MM.1S (cell line): ENCODE measurements around the gene PAX8.

Source experiments
- DNase-seq: peaks from one replicate; pipeline ENCODE4 v3.0.0-alpha.2; 2015
- H2AFZ ChIP-seq: fragments of 300-600 bp; sonication (generic); 2 replicates; pipeline ENCODE4 v1.6.0; 2016; ENCODE audit warnings: antibody characterized with exemption, low read length
- H3F3A ChIP-seq: fragments of 300-600 bp; sonication (generic); 2 replicates; pipeline ENCODE4 v1.6.1; 2016; ENCODE audit warnings: mild to moderate bottlenecking, antibody characterized with exemption, low read length, moderate library complexity, mixed read lengths; ENCODE audit not compliant: insufficient read depth
- H3K27ac ChIP-seq: fragments of 300-600 bp; sonication (generic); 2 replicates; pipeline ENCODE4 v1.5.1; 2016; ENCODE audit warnings: mild to moderate bottlenecking, low read length
- H3K27me3 ChIP-seq: fragments of 300-600 bp; sonication (generic); replicated peaks from 2 replicates; pipeline ENCODE4 v1.6.0; 2016; ENCODE audit warnings: low read length; ENCODE audit not compliant: insufficient read depth
- H3K36me3 ChIP-seq: fragments of 300-600 bp; sonication (generic); replicated peaks from 2 replicates; pipeline ENCODE4 v1.6.1; 2016; ENCODE audit warnings: mild to moderate bottlenecking, low read length, mixed read lengths; ENCODE audit not compliant: insufficient read depth
- H3K4me1 ChIP-seq: fragments of 300-600 bp; sonication (generic); 2 replicates; pipeline ENCODE4 v1.6.1; 2016; ENCODE audit warnings: low read length, mixed read lengths
- H3K4me2 ChIP-seq: fragments of 300-600 bp; sonication (generic); 2 replicates; pipeline ENCODE4 v1.6.0; 2016; ENCODE audit warnings: low read depth, low read length
- H3K4me3 ChIP-seq: fragments of 300-600 bp; sonication (generic); 2 replicates; pipeline ENCODE4 v1.5.1; 2016; ENCODE audit warnings: low read length, mixed read lengths
- H3K79me2 ChIP-seq: fragments of 300-600 bp; sonication (generic); 2 replicates; pipeline ENCODE4 v1.6.1; 2016; ENCODE audit warnings: mixed run types, low read length, mixed read lengths
- H3K9ac ChIP-seq: fragments of 300-600 bp; sonication (generic); 2 replicates; pipeline ENCODE4 v1.6.1; 2016; ENCODE audit warnings: low read length, mixed read lengths
- H3K9me2 ChIP-seq: fragments of 300-600 bp; sonication (generic); replicated peaks from 2 replicates; pipeline ENCODE4 v1.6.1; 2016; ENCODE audit warnings: mild to moderate bottlenecking, low read length, mixed read lengths; ENCODE audit not compliant: insufficient read depth
- H3K9me3 ChIP-seq: fragments of 300-600 bp; sonication (generic); replicated peaks from 2 replicates; pipeline ENCODE4 v1.6.1; 2016; ENCODE audit warnings: mild to moderate bottlenecking, low read length, mixed read lengths; ENCODE audit not compliant: insufficient read depth
- H4K20me1 ChIP-seq: fragments of 300-600 bp; sonication (generic); 2 replicates; pipeline ENCODE4 v1.6.1; 2016; ENCODE audit warnings: mild to moderate bottlenecking, low read length, moderate library complexity, mixed read lengths; ENCODE audit not compliant: insufficient read depth
- CTCF ChIP-seq: fragments of 300-600 bp; sonication (generic); IDR thresholded peaks from 2 replicates; pipeline ENCODE4 v1.5.1; 2016; ENCODE audit warnings: antibody characterized with exemption, low read length, mixed read lengths
- EZH2 ChIP-seq: fragments of 300-600 bp; sonication (generic); optimal IDR thresholded peaks from 2 replicates; pipeline ENCODE3; 2017; ENCODE audit warnings: low read depth, mild to moderate bottlenecking, antibody characterized with exemption, low read length, mixed read lengths
- EZH2phosphoT487 ChIP-seq: fragments of 300-600 bp; sonication (generic); IDR thresholded peaks from 2 replicates; pipeline ENCODE4 v1.6.1; 2018; ENCODE audit warnings: antibody characterized with exemption, low read length

The PAX8 gene

GRCh38 chr2:113190871-113191270 is 87.8 kb downstream of the PAX8 start:
- peaks cover 7% of the 10 kb centered on the region; the same call in 1 of the 2 replicates for H3K36me3 ChIP-seq
- H3K27ac ChIP-seq = no peak overlapping the region
- no peak overlapping the region for H2AFZ ChIP-seq
- no peaks in the 10 kb centered on the region for H3K27me3 ChIP-seq
- TF ChIP-seq EZH2 = no peak
- no peak for TF ChIP-seq CTCF
- TF ChIP-seq EZH2phosphoT487 = no peak
- H3K4me1 ChIP-seq = no peaks in the 10 kb centered on the region
- no peaks in the 10 kb centered on the region for H3F3A ChIP-seq
- no peak overlapping the region for H3K4me2 ChIP-seq
- no peak overlapping the region for H3K4me3 ChIP-seq
- H3K9ac ChIP-seq = no peak overlapping the region
- no peak for DNase-seq
- H3K9me3 ChIP-seq = no peaks in the 10 kb centered on the region
- H3K9me2 ChIP-seq = no peaks in the 10 kb centered on the region
- peaks cover 23% of the 10 kb centered on the region; the same call in 1 of the 2 replicates for H3K79me2 ChIP-seq
- H4K20me1 ChIP-seq = no peaks in the 10 kb centered on the region

GRCh38 chr2:113187771-113188170 is 91.0 kb downstream of the PAX8 start:
- H2AFZ ChIP-seq = no peak overlapping the region
- no peak overlapping the region for H3K4me2 ChIP-seq
- H3K27ac ChIP-seq = no peak overlapping the region
- H3K9me2 ChIP-seq = no peaks in the 10 kb centered on the region
- no peaks in the 10 kb centered on the region for H3F3A ChIP-seq
- H3K36me3 ChIP-seq = 0 out of 2 replicates have a peak, but pooled peaks cover under 1% of the 10 kb centered on the region
- no peaks in the 10 kb centered on the region for H3K4me1 ChIP-seq
- TF ChIP-seq EZH2phosphoT487 (no peak), EZH2 (no peak), CTCF (no peak)
- H3K27me3 ChIP-seq = no peaks in the 10 kb centered on the region
- 0 out of 2 replicates have a peak, but pooled peaks cover 7% of the 10 kb centered on the region for H4K20me1 ChIP-seq
- no peak overlapping the region for H3K4me3 ChIP-seq
- H3K9ac ChIP-seq = no peak overlapping the region
- peaks cover 52% of the 10 kb centered on the region for H3K79me2 ChIP-seq
- no peak for DNase-seq
- H3K9me3 ChIP-seq = no peaks in the 10 kb centered on the region

- no peak overlapping the region for H3K27ac ChIP-seq
Measured at GRCh38 chr2:113186433-113186796, 92.3 kb downstream of the PAX8 start.

More at GRCh38 chr2:113186433-113186796, 92.3 kb downstream of the PAX8 start:
- Histone ChIP-seq H3K9ac (no peak overlapping the region), H3K4me1 (no peaks in the 10 kb centered on the region), H3F3A (no peaks in the 10 kb centered on the region), H3K4me3 (no peak overlapping the region), H4K20me1 (peaks cover 13% of the 10 kb centered on the region; the same call in 1 of the 2 replicates), H3K9me3 (no peaks in the 10 kb centered on the region), H3K79me2 (peaks cover 64% of the 10 kb centered on the region), H3K27me3 (no peaks in the 10 kb centered on the region), H3K9me2 (no peaks in the 10 kb centered on the region), H3K36me3 (no peaks in the 10 kb centered on the region), H3K4me2 (no peak overlapping the region), H2AFZ (no peak overlapping the region)
- TF ChIP-seq EZH2phosphoT487 (no peak), EZH2 (no peak), CTCF (no peak)
- DNase-seq = no peak
